Nephron progenitor cell (in vitro differentiated cells): ENCODE measurements around the gene NUFIP1.
A peak's percentile ranks its signal among the peaks of the same experiment; 100 is the strongest.

Experiments
- DNase-seq: peaks from one replicate; pipeline ENCODE4 v3.0.0; 2021
- H3K27ac Mint-ChIP-seq: 2 replicates; pipeline ENCODE4 v1.8.0; 2021; ENCODE audit warnings: mild to moderate bottlenecking, moderate library complexity, mixed read lengths
- H3K27me3 Mint-ChIP-seq: 2 replicates; pipeline ENCODE4 v1.8.0; 2021; ENCODE audit warnings: mild to moderate bottlenecking, low read depth, mixed read lengths; ENCODE audit not compliant: poor library complexity
- H3K36me3 Mint-ChIP-seq: 2 replicates; pipeline ENCODE4 v1.8.0; 2021; ENCODE audit warnings: low read depth, mixed read lengths
- H3K4me1 Mint-ChIP-seq: 2 replicates; pipeline ENCODE4 v1.8.0; 2021; ENCODE audit warnings: mixed read lengths
- H3K4me3 Mint-ChIP-seq: 2 replicates; pipeline ENCODE4 v1.8.0; 2021; ENCODE audit warnings: mild to moderate bottlenecking, moderate library complexity, mixed read lengths
- H3K9me3 Mint-ChIP-seq: 2 replicates; pipeline ENCODE4 v1.8.0; 2021; ENCODE audit warnings: mild to moderate bottlenecking, moderate library complexity, mixed read lengths
- CTCF ChIP-seq: fragments of 200-600 bp; sonication (generic); IDR thresholded peaks from 2 replicates; pipeline ENCODE4 v1.5.0; 2021; ENCODE audit warnings: antibody characterized with exemption

The NUFIP1 gene

DNA sequence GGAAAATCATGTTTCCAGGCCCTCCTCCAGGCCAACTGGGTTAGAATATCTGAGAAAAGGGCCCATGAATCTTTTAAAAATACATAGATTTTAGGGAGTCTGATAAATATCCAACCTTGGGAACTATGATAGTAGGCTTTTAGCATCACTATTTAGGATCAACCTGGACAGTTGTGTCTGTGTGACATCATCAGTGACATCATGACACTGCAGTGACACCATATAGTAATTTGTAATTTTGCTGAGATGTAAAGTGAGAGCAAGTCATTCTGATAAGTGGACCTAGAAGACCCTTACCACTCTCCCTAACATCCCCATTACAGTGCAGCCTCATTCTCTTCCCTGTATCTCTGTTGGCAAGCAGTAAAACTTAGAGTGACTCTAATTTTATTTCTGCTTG lies 14.1 kb upstream of the NUFIP1 start:
- no peaks in the 10 kb centered on the region for H3K4me1 Mint-ChIP-seq
- H3K4me3 Mint-ChIP-seq: no peak overlapping the region
- H3K9me3 Mint-ChIP-seq: no peaks in the 10 kb centered on the region
- H3K27ac Mint-ChIP-seq: no peak overlapping the region
- H3K36me3 Mint-ChIP-seq: peaks cover 38% of the 10 kb centered on the region
- no peaks in the 10 kb centered on the region for H3K27me3 Mint-ChIP-seq
- TF ChIP-seq CTCF: no peak
- no peak for DNase-seq

DNA sequence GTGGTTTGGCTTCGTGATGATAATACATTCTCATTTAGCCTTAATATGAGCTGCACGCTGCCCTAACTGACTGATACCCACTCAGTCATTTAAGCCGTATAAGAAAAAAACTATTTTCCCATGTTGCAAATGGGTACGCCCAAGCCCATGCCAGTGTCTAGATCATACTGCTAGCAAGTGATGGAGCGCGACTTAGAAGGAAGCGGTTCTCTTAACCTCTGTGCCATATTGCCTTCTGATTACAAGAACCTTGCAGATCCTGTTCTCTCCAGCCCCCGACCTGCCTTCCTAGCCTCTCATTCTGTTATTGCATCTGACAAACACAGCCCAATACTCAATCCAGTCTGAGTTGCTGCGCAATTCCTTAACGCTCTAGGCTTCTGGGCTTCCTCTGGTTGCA lies 670 bp upstream of the NUFIP1 start:
- no peak for TF ChIP-seq CTCF
- no peak for DNase-seq
- Mint-ChIP-seq H3K9me3 (no peaks in the 10 kb centered on the region), H3K4me3 (peak overlapping the region; percentile 93), H3K36me3 (peaks cover 41% of the 10 kb centered on the region), H3K4me1 (peaks cover 44% of the 10 kb centered on the region), H3K27ac (peak overlapping the region; percentile 100), H3K27me3 (no peaks in the 10 kb centered on the region)

- Mint-ChIP-seq H3K27ac (no peak overlapping the region), H3K4me1 (no peaks in the 10 kb centered on the region), H3K27me3 (no peaks in the 10 kb centered on the region), H3K36me3 (peaks cover 25% of the 10 kb centered on the region), H3K9me3 (no peaks in the 10 kb centered on the region), H3K4me3 (no peak overlapping the region)
- no peak for DNase-seq
- peak; percentile 10 for TF ChIP-seq CTCF
Measured at GRCh38 chr13:44978328-44978727, 10.9 kb downstream of the NUFIP1 start.

DNA sequence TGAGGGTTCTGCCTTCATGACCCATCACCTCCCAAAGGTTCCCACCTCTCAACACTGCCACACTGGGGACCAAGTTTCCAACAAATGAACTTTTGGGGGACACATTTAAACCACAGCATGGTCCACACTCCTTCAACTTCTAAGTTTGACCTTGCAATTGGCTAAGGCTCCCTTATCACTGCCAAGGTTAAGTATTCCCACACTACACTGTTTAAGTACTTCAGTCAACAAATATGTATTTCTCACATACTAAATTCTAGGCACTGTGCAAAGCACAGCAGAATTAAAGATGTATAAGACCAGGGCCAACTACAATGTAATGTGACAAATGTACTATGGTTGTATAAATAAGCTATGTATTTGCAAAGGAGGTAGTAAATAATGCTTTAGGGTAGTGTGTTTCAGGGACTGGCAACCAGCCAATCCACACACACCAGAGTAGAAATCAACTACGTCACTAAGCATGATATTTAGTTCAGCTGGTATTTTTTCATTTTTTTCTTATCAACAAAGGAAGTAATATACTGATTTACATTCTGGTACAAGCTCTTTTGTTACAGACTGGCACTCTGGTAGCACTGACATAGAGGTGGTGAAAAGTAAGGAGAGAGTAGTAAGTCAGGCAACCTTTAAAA lies 12.2 kb downstream of the NUFIP1 start:
- Mint-ChIP-seq H3K27ac (no peak overlapping the region), H3K4me3 (no peak overlapping the region), H3K36me3 (peaks cover 19% of the 10 kb centered on the region), H3K9me3 (no peaks in the 10 kb centered on the region), H3K4me1 (no peaks in the 10 kb centered on the region), H3K27me3 (no peaks in the 10 kb centered on the region)
- TF ChIP-seq CTCF: no peak
- no peak for DNase-seq

GRCh38 chr13:44976196-44976595 lies 13.1 kb downstream of the NUFIP1 start:
- TF ChIP-seq CTCF: no peak
- no peaks in the 10 kb centered on the region for H3K9me3 Mint-ChIP-seq
- no peaks in the 10 kb centered on the region for H3K27me3 Mint-ChIP-seq
- no peaks in the 10 kb centered on the region for H3K4me1 Mint-ChIP-seq
- peaks cover 19% of the 10 kb centered on the region for H3K36me3 Mint-ChIP-seq
- no peak overlapping the region for H3K4me3 Mint-ChIP-seq
- no peak for DNase-seq
- H3K27ac Mint-ChIP-seq: no peak overlapping the region

DNA sequence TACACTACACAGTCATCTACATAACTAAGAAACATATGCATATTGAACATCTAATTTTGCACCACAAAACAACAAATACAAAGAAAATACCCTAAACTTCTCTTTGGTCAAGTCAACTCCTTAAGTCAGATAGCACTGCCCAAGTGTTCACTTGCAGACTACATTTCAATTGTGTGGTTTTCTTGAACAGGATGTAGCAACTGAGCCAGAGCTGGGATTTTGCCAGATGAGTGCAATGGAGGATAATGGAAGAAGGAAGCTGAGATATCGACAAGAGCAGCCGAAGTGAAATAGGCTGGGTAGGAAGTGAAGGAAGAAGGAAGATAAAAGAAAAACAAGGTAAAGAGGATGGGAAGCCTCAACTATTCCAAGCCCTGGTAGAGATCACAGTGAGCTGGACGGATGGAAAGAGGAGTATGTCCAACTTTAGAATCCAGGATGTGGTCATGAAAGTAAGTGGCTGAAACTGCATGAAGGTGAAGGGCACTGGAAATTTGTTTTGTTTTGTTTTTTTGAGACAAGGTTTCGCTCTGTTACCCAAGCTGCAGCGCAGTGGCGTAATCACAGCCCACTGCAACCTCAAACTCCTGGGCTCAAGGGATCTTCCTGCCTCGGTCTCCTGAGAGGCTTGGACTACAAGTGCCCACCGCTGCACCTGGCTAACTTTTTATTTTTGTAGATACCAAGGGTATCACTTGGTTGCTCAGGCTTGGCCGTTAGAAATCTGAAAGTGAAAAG lies 15.0 kb downstream of the NUFIP1 start:
- no peak for DNase-seq
- Mint-ChIP-seq H3K9me3 (no peaks in the 10 kb centered on the region), H3K27ac (no peak overlapping the region), H3K36me3 (peaks cover 15% of the 10 kb centered on the region), H3K27me3 (no peaks in the 10 kb centered on the region), H3K4me3 (no peak overlapping the region), H3K4me1 (no peaks in the 10 kb centered on the region)
- no peak for TF ChIP-seq CTCF
